Measurements from ENCODE around the gene DCAF6.

The DCAF6 gene

GRCh38 chr1:168079761-168080160 is 143.3 kb downstream of the DCAF6 start:
- in situ Hi-C loops (cut with MboI; ENCODE audit: low sequenced_read_pairs, unreplicated experiment), result no loop called here
- TF ChIP-seq, protein P1, sequence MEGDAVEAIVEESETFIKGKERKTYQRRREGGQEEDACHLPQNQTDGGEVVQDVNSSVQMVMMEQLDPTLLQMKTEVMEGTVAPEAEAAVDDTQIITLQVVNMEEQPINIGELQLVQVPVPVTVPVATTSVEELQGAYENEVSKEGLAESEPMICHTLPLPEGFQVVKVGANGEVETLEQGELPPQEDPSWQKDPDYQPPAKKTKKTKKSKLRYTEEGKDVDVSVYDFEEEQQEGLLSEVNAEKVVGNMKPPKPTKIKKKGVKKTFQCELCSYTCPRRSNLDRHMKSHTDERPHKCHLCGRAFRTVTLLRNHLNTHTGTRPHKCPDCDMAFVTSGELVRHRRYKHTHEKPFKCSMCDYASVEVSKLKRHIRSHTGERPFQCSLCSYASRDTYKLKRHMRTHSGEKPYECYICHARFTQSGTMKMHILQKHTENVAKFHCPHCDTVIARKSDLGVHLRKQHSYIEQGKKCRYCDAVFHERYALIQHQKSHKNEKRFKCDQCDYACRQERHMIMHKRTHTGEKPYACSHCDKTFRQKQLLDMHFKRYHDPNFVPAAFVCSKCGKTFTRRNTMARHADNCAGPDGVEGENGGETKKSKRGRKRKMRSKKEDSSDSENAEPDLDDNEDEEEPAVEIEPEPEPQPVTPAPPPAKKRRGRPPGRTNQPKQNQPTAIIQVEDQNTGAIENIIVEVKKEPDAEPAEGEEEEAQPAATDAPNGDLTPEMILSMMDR (IDR thresholded peaks at IDR 0.05; ENCODE audit: borderline replicate concordance, control extremely low read depth, extremely low read depth, insufficient read depth, missing control alignments), result no peak
- no peak for DNase-seq (ENCODE audit: low spot score)

DNA sequence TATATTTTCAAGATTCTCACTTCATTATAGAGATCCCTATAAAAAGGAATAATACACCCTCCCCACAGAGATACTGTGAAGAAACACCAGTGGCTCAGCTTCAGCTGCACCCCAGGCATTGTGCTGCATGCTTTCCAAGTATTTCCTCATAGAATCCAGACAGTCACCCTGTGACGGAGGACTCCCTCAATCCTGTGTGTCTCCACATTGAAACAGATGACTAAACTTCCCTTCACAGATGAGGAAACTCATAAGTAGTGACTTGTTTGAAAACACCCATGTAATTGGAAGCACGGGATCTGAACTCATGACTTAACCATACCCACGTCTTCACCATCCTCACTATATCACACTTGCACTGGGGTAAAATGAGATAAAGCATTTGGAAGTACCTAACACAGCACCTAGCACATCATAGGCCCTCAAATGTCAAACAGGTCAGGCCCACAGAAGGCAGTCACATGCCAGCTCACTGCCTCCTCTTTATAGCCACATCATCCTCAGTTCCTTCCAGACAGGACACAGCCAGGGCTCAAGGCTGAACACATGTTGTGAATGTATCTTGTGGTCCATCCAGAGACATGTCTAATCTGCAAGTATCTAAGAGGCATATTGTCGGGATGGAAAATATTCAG is 145.0 kb downstream of the DCAF6 start:
- DNase-seq (ENCODE audit: low spot score), result no peak
- TF ChIP-seq, protein P1 (IDR thresholded peaks at IDR 0.05; ENCODE audit: borderline replicate concordance, control extremely low read depth, extremely low read depth, insufficient read depth, missing control alignments), result no peak
- in situ Hi-C loops (cut with MboI; ENCODE audit: low sequenced_read_pairs, unreplicated experiment), result no loop called here

DNA sequence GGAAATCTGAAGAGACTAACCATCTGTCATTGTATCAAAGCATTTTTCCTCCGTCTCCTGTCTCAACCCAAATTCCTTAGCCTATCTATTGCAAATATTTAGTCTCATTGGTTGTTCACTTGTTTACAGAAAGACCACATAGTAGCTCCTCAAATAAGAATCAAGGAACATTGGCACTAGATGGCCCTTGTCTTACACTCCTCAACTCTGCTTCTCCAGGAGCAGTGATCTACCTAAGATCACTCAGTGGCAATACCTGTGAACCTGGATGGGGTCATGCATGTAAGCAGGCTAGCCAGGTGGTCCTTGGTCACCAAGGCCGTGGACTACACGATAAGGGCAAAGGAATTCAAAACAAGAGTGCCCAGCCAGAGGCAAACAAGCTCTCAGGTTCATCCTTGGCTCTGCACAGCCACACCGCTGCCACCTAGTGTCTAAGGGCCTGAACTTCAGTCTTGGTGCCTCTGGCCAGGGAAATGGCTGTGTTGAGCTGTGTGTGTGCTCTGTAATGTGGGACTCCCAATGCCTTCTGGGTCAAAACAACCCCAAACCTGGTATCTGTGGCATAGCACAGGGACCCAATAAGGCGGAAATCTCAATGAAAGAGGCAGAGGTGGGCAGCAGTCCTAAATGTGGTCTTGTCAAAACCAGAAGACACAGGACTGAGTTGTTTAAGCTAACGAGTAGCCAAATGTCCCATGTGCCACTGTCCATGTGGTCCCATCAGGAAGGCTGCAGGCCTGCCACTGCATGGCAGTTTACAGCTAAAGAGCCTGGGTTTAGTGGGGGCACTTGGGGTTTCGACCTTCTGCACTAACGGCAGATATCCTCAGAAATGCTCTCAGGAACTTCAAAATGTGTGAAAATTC is 145.8 kb downstream of the DCAF6 start:
- in situ Hi-C loops (cut with MboI; ENCODE audit: low sequenced_read_pairs, unreplicated experiment), result no loop called here
- TF ChIP-seq, protein P1 (IDR thresholded peaks at IDR 0.05; ENCODE audit: borderline replicate concordance, control extremely low read depth, extremely low read depth, insufficient read depth, missing control alignments), result peak; percentile 92
- DNase-seq (ENCODE audit: low spot score), result peak; percentile 80

- in situ Hi-C loops (cut with MboI; ENCODE audit: low sequenced_read_pairs, unreplicated experiment), result no loop called here
- no peak for DNase-seq (ENCODE audit: low spot score)
- TF ChIP-seq, protein P1 (IDR thresholded peaks at IDR 0.05; ENCODE audit: borderline replicate concordance, control extremely low read depth, extremely low read depth, insufficient read depth, missing control alignments), result no peak
These were observed 147.2 kb downstream of the DCAF6 start for GRCh38 chr1:168083456-168084325.

DNA sequence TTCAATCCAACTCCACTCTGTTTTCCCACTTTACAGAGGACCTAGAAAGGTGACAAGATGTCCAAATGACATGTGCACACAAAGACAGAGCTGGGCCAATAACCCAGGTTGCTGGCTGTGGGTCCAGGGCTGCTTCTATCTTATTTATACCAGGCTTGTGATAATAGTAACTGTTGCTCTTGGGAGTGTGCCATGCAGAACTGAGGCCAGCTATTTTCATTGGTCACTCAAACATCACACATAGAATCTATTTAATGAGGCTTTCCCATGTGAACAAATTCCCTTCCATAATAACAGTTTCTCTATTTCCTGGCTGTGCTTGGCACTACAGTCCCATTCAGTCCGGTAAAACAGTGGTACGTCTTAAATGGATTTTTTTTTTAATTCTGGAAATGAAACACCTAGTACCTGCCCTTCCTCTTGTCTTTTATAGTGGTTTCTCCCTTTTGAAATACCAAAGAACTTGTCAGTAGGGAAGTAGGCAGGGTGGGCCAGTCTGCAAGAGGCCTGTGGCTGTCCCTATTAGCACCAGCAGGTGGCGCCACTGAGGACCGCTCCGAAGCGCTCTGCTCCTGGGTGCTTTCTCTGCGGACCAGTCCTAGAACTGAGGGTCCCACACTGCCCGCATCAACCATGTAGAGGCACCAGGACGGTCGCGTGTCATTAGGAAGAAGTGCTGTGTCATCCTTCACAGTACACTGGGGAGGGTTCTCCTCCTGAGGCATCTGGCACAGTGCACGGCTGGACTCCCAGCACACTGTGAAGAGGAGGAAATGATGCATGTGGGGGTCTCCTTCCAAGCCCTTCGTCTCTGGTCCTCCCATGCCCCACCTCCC is 148.1 kb downstream of the DCAF6 start:
- TF ChIP-seq, protein P1 (IDR thresholded peaks at IDR 0.05; ENCODE audit: borderline replicate concordance, control extremely low read depth, extremely low read depth, insufficient read depth, missing control alignments), result peak; percentile 69
- in situ Hi-C loops (cut with MboI; ENCODE audit: low sequenced_read_pairs, unreplicated experiment), result no loop called here
- DNase-seq (ENCODE audit: low spot score), result peak; percentile 83
